HG03066 (cell line): ENCODE data around the gene SNIP1.
"Not testable (repeated sequence)": the region's sequence is repeated elsewhere in the genome, so short reads cannot be mapped to it uniquely, and the experiment has no call there.

Experiments used
- ATAC-seq: cut with Tn5 transposase; IDR thresholded peaks from one replicate; pipeline ENCODE4 v1.9.1; 2021; ENCODE audit warnings: low read depth; ENCODE audit not compliant: unreplicated experiment

Gene SNIP1

DNA sequence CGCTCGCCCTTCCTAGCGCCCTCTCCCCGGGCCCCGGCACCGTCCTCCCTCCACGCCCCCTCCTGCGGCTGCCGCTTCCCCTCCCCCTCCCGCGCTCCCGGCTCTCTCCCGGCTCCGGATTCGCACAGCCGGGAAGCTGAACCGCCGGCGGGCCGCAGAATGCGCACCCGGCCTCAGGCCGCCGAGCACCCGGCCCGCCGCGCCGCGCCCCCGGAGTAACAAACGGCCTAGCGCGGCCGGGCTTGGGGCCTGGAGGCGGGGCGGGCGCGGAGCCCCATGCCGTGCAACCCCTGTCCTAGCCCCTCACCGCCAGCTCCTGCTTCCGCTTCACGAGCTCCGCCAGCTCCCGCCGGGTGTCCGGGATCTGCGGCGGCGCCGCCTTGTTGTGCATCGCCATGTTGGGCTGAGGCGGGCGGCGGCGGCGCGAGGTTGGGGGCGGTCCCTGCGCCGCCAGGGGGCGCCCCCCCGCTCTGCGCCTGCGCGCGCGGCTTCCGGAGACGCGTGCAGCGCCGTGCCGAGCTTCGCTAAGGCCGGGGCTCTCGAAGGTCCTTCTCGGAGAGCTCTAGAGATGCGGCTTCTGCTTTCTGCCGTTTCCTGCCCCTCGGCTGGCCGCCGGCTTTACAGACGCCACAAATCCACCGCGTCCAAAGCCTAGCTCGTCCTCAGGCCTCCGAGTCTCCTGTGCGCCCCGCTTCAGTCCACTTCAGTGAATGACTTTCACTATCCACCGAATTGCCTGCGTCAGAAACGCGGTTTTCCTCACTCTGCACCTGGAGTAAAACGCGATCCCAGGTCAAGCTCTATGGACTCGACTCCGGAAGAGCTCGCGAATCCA lies 39.5 kb downstream of the SNIP1 start, which contains the start of gene MEAF6:
Gene MEAF6, minus strand, starts transcription at position 417 of the 835 bp plus-strand sequence. Its CDS starts 20 bp downstream, at position 397.
- ATAC-seq = peak; percentile 87

DNA sequence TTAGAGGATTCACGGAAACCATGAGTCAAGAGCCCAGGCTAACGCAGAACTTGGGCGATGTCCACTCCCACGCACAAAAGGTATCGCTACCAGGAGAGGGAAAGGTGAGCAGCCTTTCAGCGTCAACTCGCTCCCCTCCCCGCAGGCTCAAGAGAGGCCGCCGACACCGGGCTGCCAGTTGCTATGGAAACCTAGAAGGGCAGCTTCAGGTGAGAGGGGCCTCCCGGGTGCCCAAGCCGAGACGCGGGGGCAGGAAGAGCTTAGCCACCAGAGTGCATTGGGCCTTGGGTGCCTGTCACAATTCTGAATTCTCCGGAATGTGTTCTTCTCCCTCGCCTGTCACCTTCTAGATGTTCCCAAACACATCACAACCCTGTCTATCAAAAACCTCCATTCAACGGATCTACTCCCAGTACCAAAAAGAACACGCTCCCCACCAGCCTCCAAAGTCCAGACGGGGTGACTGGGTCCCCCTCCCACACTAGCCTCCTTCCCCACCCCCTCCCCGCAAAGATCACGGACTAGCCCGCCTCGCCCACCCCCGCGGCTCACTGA lies 40.2 kb downstream of the SNIP1 start:
- no peak for ATAC-seq

DNA sequence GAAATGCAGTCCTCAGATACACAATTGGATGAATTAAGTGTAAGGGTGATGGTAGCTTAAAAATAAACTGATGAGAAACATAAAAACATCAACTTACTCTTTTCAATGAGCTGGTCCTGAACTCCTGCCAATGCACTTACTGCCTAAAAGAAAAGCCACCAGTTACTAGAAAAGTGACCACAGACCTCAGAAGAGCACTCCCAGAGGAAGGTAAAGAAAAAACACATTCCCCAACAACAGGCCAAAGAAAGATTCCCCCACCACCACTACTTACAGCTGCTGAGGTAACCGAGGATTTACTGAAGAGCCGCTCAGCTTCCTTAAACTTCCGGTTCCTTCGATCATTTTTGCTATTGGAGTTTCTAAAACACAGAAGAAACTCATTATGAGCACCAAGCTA lies 44.9 kb downstream of the SNIP1 start:
- no peak for ATAC-seq

DNA sequence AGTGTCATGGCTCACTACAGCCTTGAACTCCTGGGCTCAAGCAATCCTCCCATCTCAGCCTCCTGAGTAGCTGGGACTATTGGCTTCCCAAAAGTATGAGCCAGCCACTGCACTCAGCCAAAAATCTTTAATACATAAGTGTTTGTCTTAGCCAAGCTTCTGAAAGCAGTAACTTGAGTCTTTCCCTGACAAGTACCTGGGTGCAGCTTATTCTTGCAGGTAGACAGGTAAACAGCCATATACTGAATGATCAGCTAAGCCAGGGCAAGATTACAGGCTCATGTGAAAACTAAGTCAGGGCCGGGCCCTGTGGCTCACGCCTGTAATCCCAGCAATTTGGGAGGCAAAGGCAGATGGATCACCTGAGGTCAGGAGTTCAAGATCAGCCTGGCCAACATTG lies 47.4 kb downstream of the SNIP1 start:
- ATAC-seq = no peak

DNA sequence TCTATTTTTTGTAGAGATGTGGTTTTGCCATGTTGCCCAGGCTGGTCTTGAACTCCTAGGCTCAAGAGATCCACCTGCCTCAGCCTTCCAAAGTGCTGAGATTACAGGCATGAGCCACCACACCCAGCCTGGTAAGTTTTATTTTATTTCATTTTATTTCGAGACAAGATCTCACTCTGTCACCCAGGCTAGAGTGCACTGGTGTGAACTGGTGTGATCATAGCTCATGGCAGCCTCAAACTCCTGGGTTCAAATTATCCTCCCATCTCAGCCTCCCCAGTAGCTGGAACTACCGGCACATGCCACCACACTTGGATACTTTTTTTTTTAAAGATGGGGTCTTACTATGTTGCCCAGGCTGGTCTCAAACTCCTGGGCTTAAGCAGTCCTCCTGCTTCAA lies 51.3 kb downstream of the SNIP1 start:
- not testable (repeated sequence) for ATAC-seq

DNA sequence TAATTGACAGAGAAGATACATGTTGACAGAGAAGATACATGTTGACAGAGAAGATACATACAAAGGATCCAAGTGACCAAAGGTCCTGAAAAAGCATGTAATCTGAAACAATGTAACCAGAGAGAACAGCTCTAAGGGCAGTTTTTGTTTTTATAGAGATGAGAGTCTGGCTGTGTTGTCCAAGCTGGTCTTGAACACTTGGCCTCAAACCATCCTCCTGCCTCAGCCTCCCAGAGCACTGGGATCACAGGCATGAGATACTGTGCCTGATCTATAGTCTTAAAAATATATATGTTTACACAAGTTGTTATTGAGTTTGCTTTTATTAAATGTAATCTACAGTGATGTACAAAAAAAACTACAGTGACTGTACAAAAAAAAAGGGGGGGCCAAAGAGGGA lies 52.0 kb downstream of the SNIP1 start:
- no peak for ATAC-seq

DNA sequence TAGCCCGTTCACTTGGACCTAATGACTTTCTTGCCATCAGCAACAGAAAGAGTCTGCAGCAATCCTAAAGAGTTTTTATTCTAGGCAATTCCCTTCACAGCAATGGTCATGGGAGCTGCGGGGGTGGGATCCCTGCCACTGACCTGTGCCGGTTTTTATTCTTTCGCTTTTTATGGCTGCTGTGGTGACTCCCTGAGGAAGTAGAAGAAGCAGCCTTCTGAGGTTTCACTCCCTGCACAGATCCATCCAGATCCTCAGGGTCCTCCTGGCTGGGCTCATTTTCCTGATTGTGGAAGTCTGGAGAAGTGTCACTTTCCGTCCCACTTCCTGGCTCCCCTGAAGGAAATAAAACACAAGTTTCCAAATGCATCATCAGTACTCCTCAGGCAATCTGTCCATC lies 52.4 kb downstream of the SNIP1 start:
- no peak for ATAC-seq

DNA sequence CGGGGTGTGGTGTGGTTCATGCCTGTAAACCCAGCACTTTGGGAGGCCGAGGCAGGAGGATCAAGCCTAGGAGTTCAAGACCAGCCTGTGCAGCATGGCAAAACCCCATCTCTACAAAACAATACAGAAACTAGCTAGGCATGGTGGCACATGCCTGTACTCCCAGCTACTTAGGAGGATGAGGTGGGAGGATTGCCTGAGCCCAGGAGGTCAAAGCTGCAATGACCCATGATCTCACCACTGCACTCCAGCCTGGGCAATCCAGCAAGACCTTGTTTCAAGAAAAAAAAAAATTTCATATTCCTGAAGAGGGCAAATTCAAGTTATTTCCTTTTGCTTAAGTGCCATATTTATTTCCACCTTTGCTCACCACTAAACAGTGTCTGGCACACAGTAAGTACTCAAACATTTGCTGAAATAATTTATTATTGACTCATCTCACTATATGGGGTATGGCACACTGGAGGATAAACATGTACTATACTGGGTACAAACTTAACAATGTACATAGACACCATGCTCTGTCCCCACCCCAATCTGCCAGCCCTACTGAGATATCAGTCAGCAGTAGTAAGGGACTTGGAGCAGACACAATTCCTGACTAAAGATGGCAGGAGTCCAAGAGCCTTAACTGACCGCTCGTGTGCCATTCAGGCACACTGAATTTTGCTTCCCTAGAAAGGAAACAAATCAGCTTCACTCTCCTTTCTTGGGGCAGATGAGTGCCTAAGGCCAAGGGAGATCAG lies 55.0 kb downstream of the SNIP1 start:
- ATAC-seq = no peak

DNA sequence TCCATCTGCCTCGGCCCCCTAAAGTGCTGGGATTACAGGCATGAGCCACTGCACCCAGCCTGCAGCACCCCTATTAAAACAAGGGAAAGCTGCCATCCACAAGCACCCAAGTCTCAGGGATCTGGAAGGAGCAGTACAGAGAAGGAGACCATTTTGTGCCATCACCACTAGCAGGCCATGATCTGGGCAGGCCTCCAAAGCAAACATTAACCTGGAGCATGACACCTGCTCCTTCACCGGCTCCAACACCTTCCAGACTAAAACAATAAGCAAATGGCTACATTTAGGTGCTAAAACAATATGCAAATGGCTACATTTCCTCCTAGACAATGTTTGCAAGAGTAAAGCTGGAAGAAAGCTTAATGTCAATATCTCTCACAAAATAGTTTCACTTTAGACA lies 56.3 kb downstream of the SNIP1 start:
- no peak for ATAC-seq

DNA sequence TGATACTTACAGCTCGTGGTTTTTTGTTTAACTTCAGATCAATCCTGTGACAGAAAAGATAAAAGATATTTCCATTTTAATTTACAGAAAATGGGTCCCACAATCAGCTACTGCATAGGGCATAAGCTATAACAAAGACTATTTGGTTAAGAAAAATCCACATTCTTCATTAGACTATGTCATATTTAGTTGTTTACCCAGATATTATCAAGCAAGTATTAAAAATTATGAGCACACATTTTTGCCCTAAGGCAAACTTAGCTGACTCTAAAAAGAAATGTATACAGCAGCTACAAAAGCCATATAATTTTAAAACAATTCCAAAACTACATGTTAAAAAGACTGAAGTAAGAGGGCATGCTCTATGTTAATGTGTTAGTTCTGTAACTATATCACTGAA lies 58.2 kb downstream of the SNIP1 start:
- no peak for ATAC-seq

DNA sequence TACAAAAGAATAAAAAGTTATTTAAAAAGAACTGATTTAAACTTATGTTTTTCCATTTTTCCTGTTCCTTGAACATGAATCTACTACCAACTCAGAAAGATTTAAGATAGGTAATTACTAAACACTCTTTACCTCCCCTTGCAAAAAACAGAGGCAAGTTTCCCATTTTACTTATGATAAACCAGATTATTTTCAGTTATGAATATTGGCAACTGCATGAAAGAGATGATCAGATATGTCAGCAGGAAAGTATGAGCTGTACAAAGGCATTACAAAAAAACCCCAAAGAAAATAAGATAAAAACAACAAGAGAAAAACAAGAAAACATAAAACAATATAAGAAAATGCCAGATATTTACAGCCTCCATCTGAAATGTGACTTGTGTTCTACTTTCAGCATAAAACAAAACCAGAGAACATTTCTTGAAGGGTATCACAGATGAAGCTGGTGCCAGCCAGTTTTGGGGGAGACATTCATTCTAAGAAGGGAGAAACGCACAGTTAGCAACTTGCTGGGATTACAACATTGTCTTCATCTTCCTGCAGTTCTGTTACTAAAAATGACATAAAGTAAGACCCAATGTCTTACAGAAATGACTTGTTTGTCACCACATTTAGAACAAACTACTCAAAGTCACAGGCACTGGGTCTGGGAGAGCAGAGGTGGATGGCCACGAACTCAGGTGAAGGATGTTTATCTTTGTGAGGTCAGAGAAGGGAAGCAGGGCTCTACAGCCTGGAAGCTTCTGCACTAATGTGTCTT lies 60.6 kb downstream of the SNIP1 start:
- no peak for ATAC-seq

DNA sequence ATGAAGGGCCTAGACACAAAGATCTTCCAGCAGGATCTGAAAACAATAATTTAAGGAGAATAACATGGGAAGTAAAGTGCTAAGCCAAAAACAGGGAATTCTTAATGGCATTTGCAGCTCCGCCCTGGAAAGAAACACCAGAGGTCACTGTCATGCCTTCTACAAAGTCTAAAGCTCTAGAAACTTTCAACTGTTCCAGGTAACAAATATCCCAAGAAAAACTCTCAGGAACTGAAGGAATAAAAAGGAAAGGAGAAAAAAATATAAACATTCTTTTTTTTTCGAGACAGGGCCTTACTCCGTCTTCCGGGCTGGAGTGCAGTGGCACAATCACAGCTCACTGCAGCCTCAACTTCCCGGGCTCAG lies 66.5 kb downstream of the SNIP1 start:
- ATAC-seq = no peak

DNA sequence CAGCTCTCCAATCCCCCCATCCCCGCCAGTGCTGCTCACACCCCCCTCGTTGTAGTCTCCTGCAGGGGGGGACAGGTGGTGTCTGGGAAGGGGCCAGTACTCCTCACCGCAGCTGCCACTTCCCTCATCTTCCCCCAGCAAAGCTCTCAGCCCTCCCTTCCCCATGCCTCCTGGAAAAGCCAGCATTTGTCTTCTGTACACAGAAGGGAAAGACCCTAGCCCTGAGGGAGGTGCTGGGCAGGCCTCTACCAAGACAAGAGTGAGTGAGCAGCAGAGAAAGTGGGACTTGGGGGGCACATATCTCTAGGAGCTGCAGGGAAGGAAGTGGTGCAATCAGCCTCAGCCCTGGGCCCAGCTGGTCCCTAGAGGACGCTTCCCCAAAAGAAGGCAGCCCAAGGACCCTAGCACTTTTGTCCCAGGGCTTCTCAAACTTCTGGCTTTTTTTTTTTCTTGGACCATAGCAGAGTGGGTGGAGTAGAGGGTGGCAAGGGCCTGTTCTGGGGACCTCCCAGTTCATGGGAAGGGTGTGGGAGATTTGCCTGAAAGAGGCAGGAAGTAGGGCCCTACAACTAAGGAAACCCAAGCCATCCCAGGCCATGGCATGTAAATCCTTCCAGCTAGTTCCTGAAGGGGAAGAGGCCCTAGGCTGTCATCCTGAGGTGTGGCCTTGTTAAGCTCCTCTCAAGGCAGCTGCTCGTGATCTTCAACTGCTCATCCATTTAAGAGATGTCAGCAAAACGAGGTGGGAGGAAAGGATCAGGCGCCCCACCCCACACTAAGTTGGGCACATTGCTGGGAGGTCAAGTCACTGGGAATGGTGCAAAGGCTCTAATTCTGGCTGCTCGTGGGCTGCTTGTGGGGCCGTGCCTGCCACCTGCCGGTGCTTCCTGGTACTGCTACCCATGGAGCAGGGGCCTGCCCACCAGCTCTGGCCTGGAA lies 67.1 kb downstream of the SNIP1 start:
- no peak for ATAC-seq

DNA sequence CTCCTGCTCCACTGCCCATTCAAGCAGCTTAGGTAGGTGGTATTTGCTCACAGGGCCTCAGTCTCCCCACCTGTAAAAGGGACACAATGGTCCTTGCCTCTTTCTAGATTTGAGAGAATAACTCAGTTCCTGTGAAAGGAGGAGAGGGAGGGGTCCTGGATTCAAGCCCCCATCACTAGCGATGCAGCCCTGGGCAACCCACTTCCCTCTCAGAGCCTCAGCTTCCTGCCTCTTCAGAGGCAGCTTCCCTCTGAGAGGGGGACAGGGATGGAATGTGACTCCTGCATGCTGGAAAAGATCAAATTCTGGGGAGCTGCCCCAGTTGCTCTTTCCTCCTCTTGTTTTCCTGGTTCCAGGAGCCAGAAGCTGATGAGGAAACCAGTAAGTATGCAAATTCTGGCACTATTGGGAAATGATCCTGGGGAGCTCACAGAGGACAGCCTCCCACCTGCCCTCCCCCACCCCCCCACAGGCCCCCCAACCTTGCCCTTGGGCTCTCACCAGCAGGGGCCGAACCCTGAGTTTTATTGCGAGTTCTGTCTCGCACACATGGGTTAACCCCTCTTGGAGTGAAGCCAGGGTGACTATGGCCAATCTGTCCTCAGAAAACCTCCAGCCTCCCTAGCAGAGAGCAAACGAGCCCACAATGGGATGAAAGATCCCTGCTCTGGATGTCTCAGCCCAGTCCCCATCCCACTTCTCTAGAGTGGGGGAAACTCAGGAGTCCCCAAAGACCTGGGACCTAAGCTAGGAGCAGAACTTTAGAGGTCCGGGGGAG lies 68.0 kb downstream of the SNIP1 start:
- ATAC-seq = no peak
